Measurements from ENCODE around the gene PRR19.
A peak's percentile ranks its signal among the peaks of the same experiment; 100 is the strongest.

PRR19 gene

DNA sequence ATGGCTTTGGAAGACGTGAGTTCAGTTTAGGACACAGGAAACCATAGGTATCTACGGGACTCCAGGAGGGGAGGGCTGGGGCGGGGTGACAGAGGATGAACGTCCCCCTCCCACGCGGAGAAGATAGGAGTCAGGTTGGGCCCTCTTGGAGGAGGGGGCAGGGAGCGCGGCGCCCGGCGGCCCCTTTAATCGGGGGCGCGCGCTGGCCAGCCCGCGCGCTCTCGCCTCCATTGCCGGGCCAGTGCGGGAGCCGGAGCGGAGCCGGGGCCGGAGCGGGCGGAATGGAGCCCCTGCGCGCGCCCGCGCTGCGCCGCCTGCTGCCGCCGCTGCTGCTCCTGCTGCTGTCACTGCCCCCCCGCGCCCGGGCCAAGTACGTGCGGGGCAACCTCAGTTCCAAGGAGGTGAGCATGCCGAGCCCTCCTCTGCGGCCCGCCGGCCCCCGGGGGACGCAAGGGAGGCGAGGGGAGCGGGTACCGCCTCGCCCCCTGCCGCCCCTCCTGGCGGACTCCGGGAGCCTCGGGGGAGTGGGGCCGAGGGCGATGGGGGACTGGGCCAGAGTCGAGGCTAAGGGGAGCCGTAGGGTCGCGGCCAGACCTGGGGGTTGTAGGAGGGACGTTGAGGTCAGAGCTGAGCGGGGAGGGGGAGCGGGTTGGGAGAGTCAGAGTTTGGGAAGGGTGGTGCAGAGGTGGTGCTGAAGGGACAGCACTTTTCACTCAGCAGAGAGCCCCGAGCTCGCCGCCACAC lies 11.3 kb downstream of the PRR19 start, which contains the start of gene TMEM145:
Gene TMEM145, plus strand, starts transcription at position 214 of the 744 bp plus-strand sequence. Its CDS starts 68 bp downstream, at position 282.
- H3K4me3 ChIP-seq (replicated peaks; ENCODE audit: low read depth, low read length): peak within 1 kb of the TSS; percentile 45
- TF ChIP-seq, protein P1, sequence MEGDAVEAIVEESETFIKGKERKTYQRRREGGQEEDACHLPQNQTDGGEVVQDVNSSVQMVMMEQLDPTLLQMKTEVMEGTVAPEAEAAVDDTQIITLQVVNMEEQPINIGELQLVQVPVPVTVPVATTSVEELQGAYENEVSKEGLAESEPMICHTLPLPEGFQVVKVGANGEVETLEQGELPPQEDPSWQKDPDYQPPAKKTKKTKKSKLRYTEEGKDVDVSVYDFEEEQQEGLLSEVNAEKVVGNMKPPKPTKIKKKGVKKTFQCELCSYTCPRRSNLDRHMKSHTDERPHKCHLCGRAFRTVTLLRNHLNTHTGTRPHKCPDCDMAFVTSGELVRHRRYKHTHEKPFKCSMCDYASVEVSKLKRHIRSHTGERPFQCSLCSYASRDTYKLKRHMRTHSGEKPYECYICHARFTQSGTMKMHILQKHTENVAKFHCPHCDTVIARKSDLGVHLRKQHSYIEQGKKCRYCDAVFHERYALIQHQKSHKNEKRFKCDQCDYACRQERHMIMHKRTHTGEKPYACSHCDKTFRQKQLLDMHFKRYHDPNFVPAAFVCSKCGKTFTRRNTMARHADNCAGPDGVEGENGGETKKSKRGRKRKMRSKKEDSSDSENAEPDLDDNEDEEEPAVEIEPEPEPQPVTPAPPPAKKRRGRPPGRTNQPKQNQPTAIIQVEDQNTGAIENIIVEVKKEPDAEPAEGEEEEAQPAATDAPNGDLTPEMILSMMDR (IDR thresholded peaks at IDR 0.05; ENCODE audit: low read length, missing control alignments): no peak
- peak; percentile 52 for DNase-seq (ENCODE audit: low read depth)

DNA sequence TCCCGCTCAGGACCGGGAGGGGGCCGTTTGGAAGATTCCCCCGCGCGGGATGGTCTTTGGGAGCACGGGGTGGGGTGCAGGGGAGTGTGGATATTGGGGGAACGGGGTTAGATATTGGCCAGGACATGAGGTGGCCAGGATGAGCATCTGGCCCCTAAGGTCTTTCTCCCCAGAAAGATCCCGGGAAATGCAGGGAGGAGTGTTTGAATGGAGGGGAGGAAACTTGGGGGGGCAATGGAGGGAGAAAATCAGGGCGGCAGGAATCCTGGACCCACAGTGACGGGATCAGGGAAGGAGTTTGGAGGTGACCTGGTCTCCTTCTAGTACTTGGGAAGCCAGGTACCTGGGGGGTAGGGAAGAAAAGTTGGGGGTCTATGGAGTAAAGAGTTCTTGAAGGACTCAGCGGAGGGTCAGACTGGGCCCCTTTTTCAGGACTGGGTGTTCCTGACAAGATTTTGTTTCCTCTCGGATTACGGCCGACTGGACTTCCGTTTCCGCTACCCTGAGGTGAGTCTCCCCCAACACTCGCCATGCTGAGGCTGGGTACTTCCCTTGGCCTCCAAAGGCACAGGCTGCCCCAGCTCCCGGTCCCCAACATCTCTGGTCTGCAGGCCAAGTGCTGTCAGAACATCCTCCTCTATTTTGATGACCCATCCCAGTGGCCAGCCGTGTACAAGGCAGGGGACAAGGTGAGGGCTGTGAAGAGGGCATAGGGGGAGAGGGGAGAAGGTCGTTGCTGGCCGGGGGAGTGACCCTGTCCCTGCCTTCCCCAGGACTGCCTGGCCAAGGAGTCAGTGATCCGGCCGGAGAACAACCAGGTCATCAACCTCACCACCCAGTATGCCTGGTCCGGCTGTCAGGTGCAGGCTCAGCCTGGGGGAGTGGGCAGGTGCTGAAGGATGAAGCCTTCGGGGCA lies 12.2 kb downstream of the PRR19 start:
- DNase-seq (ENCODE audit: low read depth): no peak
- H3K4me3 ChIP-seq (replicated peaks; ENCODE audit: low read depth, low read length): no peak overlapping the region
- TF ChIP-seq, protein P1 (IDR thresholded peaks at IDR 0.05; ENCODE audit: low read length, missing control alignments): no peak

- TF ChIP-seq, protein P1 (IDR thresholded peaks at IDR 0.05; ENCODE audit: low read length, missing control alignments): no peak
- no peak overlapping the region for H3K4me3 ChIP-seq (replicated peaks; ENCODE audit: low read depth, low read length)
- DNase-seq (ENCODE audit: low read depth): no peak
Measured at GRCh38 chr19:42315024-42315423, 13.1 kb downstream of the PRR19 start.

GRCh38 chr19:42316223-42317211 lies 14.6 kb downstream of the PRR19 start:
- DNase-seq (ENCODE audit: low read depth): no peak
- TF ChIP-seq, protein P1 (IDR thresholded peaks at IDR 0.05; ENCODE audit: low read length, missing control alignments): no peak
- no peak overlapping the region for H3K4me3 ChIP-seq (replicated peaks; ENCODE audit: low read depth, low read length)

DNA sequence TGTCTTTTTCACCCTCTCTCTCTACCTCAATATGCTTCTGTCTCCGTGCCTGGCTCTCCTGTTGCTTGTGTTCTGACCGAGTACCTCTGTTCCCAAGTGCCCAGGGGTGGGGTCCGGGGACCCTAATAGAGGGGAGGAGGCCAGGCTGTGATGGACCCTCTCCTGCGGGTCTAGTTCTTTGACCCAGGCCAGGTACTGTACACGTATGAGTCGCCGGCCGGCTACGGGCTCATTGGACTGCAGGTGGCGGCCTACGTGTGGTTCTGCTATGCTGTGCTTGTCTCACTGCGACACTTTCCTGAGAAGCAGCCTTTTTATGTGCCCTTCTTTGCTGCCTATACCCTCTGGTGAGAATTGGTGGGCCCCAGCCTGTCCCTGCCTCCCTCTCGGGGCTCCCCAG lies 15.6 kb downstream of the PRR19 start:
- TF ChIP-seq, protein P1 (IDR thresholded peaks at IDR 0.05; ENCODE audit: low read length, missing control alignments): no peak
- no peak overlapping the region for H3K4me3 ChIP-seq (replicated peaks; ENCODE audit: low read depth, low read length)
- DNase-seq (ENCODE audit: low read depth): no peak

- no peak overlapping the region for H3K4me3 ChIP-seq (replicated peaks; ENCODE audit: low read depth, low read length)
- TF ChIP-seq, protein P1 (IDR thresholded peaks at IDR 0.05; ENCODE audit: low read length, missing control alignments): no peak
- DNase-seq (ENCODE audit: low read depth): no peak
Measured at GRCh38 chr19:42322305-42322704, 20.4 kb downstream of the PRR19 start.
